OCI-LY7 (cell line): ENCODE results near the gene CUEDC2. TPM values are rescaled to one million over a fixed set of nuclear protein-coding genes. Genes with fewer than 3 reads are reported as not detected.

Source experiments
- BruUV-seq: library from RNA; stranded (reverse); fragments of 400-500 nt; replicated peaks from 2 replicates; lab custom pipeline; 2021; lab: Mats Ljungman, UMichigan
- CTCF ChIA-PET: fragments of 300-600 bp; sonication (Branson Sonifier 250); formaldehyde crosslinking; loops from one replicate; lab custom pipeline; 2022; ENCODE audit warnings: antibody characterized with exemption; ENCODE audit not compliant: unreplicated experiment; lab: Charles Lee
- POLR2A ChIA-PET: fragments of 300-600 bp; sonication (Branson Sonifier 250); formaldehyde crosslinking; loops from one replicate; lab custom pipeline; 2022; ENCODE audit warnings: antibody characterized with exemption; lab: Charles Lee
- DNase-seq: peaks from one replicate; pipeline ENCODE4 v3.0.0-alpha.2; 2015; ENCODE audit warnings: low spot score
- H2AFZ ChIP-seq: fragments of 200-600 bp; sonication (generic), shearing (Covaris generic); 2 replicates; pipeline ENCODE4 v1.6.1; 2014; ENCODE audit warnings: mild to moderate bottlenecking, antibody characterized with exemption, low read length, moderate library complexity
- H3K27ac ChIP-seq: fragments of 200-600 bp; sonication (generic); 2 replicates; pipeline ENCODE4 v1.5.1; 2014; ENCODE audit warnings: mixed run types, low read depth, mild to moderate bottlenecking, moderate library complexity, low read length, inconsistent platforms; ENCODE audit not compliant: poor library complexity, severe bottlenecking
- H3K36me3 ChIP-seq: fragments of 200-600 bp; sonication (generic); 2 replicates; pipeline ENCODE4 v1.6.1; 2014; ENCODE audit warnings: mild to moderate bottlenecking, antibody characterized with exemption, low read length, moderate library complexity, mixed read lengths; ENCODE audit not compliant: insufficient read depth
- H3K4me1 ChIP-seq: fragments of 200-600 bp; sonication (generic); 2 replicates; pipeline ENCODE4 v1.5.1; 2014; ENCODE audit warnings: mild to moderate bottlenecking, low read length; ENCODE audit not compliant: insufficient read depth, poor library complexity, severe bottlenecking
- H3K4me2 ChIP-seq: fragments of 200-600 bp; sonication (generic); 2 replicates; pipeline ENCODE4 v1.6.1; 2014; ENCODE audit warnings: mild to moderate bottlenecking, low read length
- H3K4me3 ChIP-seq: fragments of 200-600 bp; sonication (generic); 2 replicates; pipeline ENCODE4 v1.5.1; 2014; ENCODE audit warnings: mild to moderate bottlenecking, low read depth, low read length; ENCODE audit not compliant: poor library complexity, severe bottlenecking
- H3K79me2 ChIP-seq: fragments of 200-600 bp; sonication (generic); 2 replicates; pipeline ENCODE4 v1.6.1; 2016; ENCODE audit warnings: low read depth, mild to moderate bottlenecking, low read length, moderate library complexity, mixed read lengths; ENCODE audit not compliant: insufficient read depth
- H3K9me2 ChIP-seq: fragments of 200-600 bp; sonication (generic); 2 replicates; pipeline ENCODE4 v1.6.1; 2016; ENCODE audit warnings: mild to moderate bottlenecking, low read length, mixed read lengths; ENCODE audit not compliant: insufficient read depth
- H3K9me3 ChIP-seq: fragments of 200-600 bp; sonication (generic); 2 replicates; pipeline ENCODE4 v1.6.1; 2014; ENCODE audit warnings: mild to moderate bottlenecking, mixed run types, low read length, mixed read lengths
- H4K20me1 ChIP-seq: fragments of 200-600 bp; sonication (generic); 2 replicates; pipeline ENCODE4 v1.6.1; 2014; ENCODE audit warnings: mild to moderate bottlenecking, antibody characterized with exemption, low read length, moderate library complexity, mixed read lengths; ENCODE audit not compliant: insufficient read depth
- EZH2phosphoT487 ChIP-seq: fragments of 200-600 bp; sonication (generic); IDR thresholded peaks from 2 replicates; pipeline ENCODE4 v1.6.1; 2018; ENCODE audit warnings: low read depth, borderline replicate concordance, mild to moderate bottlenecking, mixed run types, antibody characterized with exemption, low read length, moderate library complexity, mixed read lengths
- intact Hi-C: fragments of 100-400 bp; cut with micrococcal nuclease; formaldehyde crosslinking; loops from one replicate; pipeline ENCODE4 v1.10.0; 2022; ENCODE audit not compliant: unreplicated experiment
- total RNA-seq, 2 experiments: library from RNA; depleted of rRNA in 1 of 2; stranded (reverse); fragments of >200 nt in 1 of 2; shearing (Covaris generic) in 1 of 2; gene quantifications; 2 replicates each; pipeline ENCODE4 v1.2.3, GENCODE V29; 2014 to 2022
- TF ChIP-seq, protein P1 (sequence below): fragments of 200-600 bp; sonication (generic); conservative IDR thresholded peaks from 2 replicates; pipeline ENCODE4 v1.5.1; 2014; ENCODE audit warnings: mild to moderate bottlenecking, antibody characterized with exemption, low read length, moderate library complexity, mixed read lengths

CUEDC2 gene
- total RNA-seq, 2 experiments from 2014 or later: 48.9 to 73.3 TPM

DNA sequence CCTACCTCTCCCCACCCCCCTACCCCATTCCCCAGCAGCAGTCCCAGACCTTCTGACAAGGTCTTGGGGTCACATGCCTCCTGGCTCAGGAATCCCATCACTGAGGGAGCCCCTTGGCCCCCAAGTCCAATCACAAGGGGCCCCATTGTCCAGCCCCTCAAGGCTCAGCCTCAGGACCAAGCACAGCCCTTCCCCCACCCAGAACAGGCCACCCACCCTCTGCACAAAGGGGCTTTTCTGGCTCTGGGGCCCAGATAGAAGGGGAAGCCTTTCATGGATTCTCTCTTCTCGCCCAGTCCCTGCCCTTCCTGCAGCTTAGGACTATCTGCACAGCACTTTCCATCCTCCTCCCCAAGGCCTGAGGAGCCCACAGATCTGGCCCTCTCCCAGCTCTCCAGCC lies 6.9 kb downstream of the CUEDC2 start:
- no peaks in the 10 kb centered on the region for H3K9me3 ChIP-seq
- CTCF ChIA-PET: no interaction called here
- TF ChIP-seq, protein P1, sequence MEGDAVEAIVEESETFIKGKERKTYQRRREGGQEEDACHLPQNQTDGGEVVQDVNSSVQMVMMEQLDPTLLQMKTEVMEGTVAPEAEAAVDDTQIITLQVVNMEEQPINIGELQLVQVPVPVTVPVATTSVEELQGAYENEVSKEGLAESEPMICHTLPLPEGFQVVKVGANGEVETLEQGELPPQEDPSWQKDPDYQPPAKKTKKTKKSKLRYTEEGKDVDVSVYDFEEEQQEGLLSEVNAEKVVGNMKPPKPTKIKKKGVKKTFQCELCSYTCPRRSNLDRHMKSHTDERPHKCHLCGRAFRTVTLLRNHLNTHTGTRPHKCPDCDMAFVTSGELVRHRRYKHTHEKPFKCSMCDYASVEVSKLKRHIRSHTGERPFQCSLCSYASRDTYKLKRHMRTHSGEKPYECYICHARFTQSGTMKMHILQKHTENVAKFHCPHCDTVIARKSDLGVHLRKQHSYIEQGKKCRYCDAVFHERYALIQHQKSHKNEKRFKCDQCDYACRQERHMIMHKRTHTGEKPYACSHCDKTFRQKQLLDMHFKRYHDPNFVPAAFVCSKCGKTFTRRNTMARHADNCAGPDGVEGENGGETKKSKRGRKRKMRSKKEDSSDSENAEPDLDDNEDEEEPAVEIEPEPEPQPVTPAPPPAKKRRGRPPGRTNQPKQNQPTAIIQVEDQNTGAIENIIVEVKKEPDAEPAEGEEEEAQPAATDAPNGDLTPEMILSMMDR: no peak
- no peak for TF ChIP-seq EZH2phosphoT487
- no peak overlapping the region for H3K4me3 ChIP-seq
- H3K4me2 ChIP-seq: no peak overlapping the region
- DNase-seq: no peak
- H3K27ac ChIP-seq: no peak overlapping the region
- H3K9me2 ChIP-seq: no peaks in the 10 kb centered on the region
- H3K79me2 ChIP-seq: peaks cover 7% of the 10 kb centered on the region; the same call in 1 of the 2 replicates
- peaks cover 13% of the 10 kb centered on the region for H3K4me1 ChIP-seq
- H4K20me1 ChIP-seq: no peaks in the 10 kb centered on the region
- POLR2A ChIA-PET: no interaction called here
- no peak overlapping the region for H2AFZ ChIP-seq
- BruUV-seq: no TSS peak
- intact Hi-C loops: no loop called here
- peaks cover 11% of the 10 kb centered on the region; the same call in 1 of the 2 replicates for H3K36me3 ChIP-seq

DNA sequence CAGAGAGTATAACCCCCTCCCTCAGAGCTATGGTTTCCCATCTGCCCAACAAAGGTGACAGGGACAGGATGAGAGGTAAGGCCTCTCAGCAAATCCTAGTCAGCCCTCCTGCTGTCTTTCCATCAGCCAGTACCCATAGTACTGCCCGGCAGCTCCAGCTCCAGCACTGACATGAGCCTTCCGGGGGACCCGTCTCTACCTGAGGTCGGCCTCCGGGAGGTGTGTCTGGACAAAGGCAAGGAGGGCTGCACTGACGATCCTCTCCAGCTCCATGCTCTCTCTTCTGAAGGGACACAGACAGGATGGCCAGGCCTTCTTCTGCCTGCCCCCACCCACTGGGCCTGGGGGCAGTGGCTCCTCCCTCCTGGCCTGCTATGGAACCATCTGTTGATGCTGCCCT lies 7.5 kb downstream of the CUEDC2 start:
- Histone ChIP-seq H3K27ac (no peak overlapping the region), H3K9me3 (no peaks in the 10 kb centered on the region), H2AFZ (no peak overlapping the region), H3K4me2 (no peak overlapping the region), H3K4me1 (peaks cover 18% of the 10 kb centered on the region), H3K4me3 (no peak overlapping the region), H3K79me2 (peaks cover 6% of the 10 kb centered on the region; the same call in 1 of the 2 replicates), H3K9me2 (no peaks in the 10 kb centered on the region), H4K20me1 (no peaks in the 10 kb centered on the region), H3K36me3 (peaks cover 11% of the 10 kb centered on the region; the same call in 1 of the 2 replicates)
- ChIA-PET CTCF (no interaction called here), POLR2A (no interaction called here)
- no peak for TF ChIP-seq EZH2phosphoT487
- TF ChIP-seq, protein P1: no peak
- no peak for DNase-seq
- intact Hi-C loops: loop anchor here (5.0 kb wide), 1 partner anchor 157 kb away; no protein-coding TSS in a partner anchor
- no TSS peak for BruUV-seq

DNA sequence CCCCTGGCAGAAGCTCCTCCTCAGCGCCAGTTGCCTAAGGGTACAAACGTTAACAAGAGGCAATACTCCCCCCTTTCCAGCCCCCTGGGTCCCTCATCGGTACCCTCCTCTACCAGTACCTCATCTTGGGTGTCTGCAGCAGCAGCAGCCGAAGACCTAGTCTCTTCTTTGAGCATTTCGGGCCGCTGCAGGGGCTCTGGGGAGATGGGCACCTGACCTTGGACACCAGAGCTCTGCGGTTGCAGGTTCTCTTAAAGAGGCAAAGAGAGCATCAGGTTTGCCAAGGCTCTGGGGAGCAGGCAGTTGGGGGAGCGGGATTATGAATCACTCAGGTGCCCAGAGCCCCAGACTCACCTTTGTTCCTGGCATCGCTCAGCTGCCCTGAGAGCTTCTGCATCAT lies 8.2 kb downstream of the CUEDC2 start:
- peaks cover 25% of the 10 kb centered on the region for H3K4me1 ChIP-seq
- TF ChIP-seq, protein P1: no peak
- TF ChIP-seq EZH2phosphoT487: no peak

More for the DNA sequence above, 8.2 kb downstream of the CUEDC2 start:
- Histone ChIP-seq H3K9me3 (no peaks in the 10 kb centered on the region), H3K27ac (no peak overlapping the region), H4K20me1 (no peaks in the 10 kb centered on the region), H2AFZ (no peak overlapping the region), H3K4me2 (no peak overlapping the region), H3K9me2 (no peaks in the 10 kb centered on the region), H3K4me3 (no peak overlapping the region), H3K36me3 (peaks cover 11% of the 10 kb centered on the region; the same call in 1 of the 2 replicates), H3K79me2 (peaks cover 6% of the 10 kb centered on the region; the same call in 1 of the 2 replicates)
- CTCF ChIA-PET: interaction anchor here (1.0 kb wide), 1 partner anchor 25 kb away, joined by 3 read pairs; no protein-coding TSS in a partner anchor
- DNase-seq: no peak
- POLR2A ChIA-PET: no interaction called here
- intact Hi-C loops: loop anchor here (5.0 kb wide), 1 partner anchor 158 kb away; no protein-coding TSS in a partner anchor
- no TSS peak for BruUV-seq
